Parathyroid adenoma (tissue), 2 donors: ENCODE data around the gene AFDN.
A peak's percentile ranks its signal among the peaks of the same experiment; 100 is the strongest.

Experiments used
- H2AFZ ChIP-seq: fragments of 300-600 bp; sonication (generic); one replicate; pipeline ENCODE4 v1.7.0; 2017; ENCODE audit warnings: antibody characterized with exemption, mild to moderate bottlenecking
- H3K27ac ChIP-seq: fragments of 300-600 bp; sonication (generic); one replicate; pipeline ENCODE4 v1.7.0; 2017
- H3K27me3 ChIP-seq: fragments of 300-600 bp; sonication (generic); one replicate; pipeline ENCODE4 v1.7.0; 2017; ENCODE audit warnings: low read length; ENCODE audit not compliant: control insufficient read depth, insufficient read depth
- H3K36me3 ChIP-seq: fragments of 300-600 bp; sonication (generic); one replicate; pipeline ENCODE4 v1.7.0; 2017; ENCODE audit warnings: low read length; ENCODE audit not compliant: control insufficient read depth, insufficient read depth
- H3K4me1 ChIP-seq: fragments of 300-600 bp; sonication (generic); one replicate; pipeline ENCODE4 v1.7.0; 2017; ENCODE audit warnings: control low read depth
- H3K4me2 ChIP-seq: fragments of 300-600 bp; sonication (generic); one replicate; pipeline ENCODE4 v1.7.0; 2017; ENCODE audit warnings: low read length
- H3K4me3 ChIP-seq: fragments of 300-600 bp; sonication (generic); one replicate; pipeline ENCODE4 v1.7.0; 2017; ENCODE audit warnings: low read depth, low read length
- H3K79me2 ChIP-seq: fragments of 300-600 bp; sonication (generic); one replicate; pipeline ENCODE4 v1.7.0; 2017; ENCODE audit warnings: control low read depth
- H3K9ac ChIP-seq: fragments of 300-600 bp; sonication (generic); one replicate; pipeline ENCODE4 v1.7.0; 2017; ENCODE audit warnings: mild to moderate bottlenecking
- H3K9me3 ChIP-seq: fragments of 300-600 bp; sonication (generic); one replicate; pipeline ENCODE4 v1.7.0; 2017; ENCODE audit warnings: low read length; ENCODE audit not compliant: control insufficient read depth
- CTCF ChIP-seq: fragments of 300-600 bp; sonication (generic); IDR thresholded peaks from one replicate; pipeline ENCODE4 v1.7.0; 2017; ENCODE audit warnings: antibody characterized with exemption, mild to moderate bottlenecking
- donor health status: primary hyperparathyroidism.

AFDN gene

DNA sequence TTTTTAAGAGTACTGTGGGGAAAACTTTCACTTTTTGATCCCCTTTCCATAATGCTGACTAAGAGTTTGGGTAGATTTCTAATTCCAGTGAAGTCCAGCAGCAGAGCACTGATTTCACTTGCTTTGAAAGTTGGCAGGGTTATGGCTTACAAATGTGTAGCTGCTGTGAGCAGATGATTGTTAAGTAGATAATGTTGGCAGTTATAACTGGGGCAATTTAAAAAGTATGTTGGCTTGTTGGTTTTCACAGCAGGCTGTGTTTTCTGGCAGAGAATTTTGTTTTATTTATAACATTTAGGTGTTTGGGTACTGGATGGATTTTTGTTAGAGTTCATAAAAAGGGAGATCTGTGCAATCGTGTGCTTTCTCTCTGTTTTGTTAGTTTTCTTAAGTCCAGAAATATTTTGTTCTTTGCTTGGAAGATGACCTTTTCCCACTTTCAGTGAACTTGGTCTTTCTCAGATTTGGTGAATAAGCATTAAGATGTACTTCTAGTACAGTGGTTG, 31.4 kb downstream of the AFDN start:
- Histone ChIP-seq H3K36me3 (no peaks in the 10 kb centered on the region), H3K27ac (no peak overlapping the region), H3K9ac (no peak overlapping the region), H3K9me3 (no peaks in the 10 kb centered on the region), H3K4me1 (no peaks in the 10 kb centered on the region), H2AFZ (no peak overlapping the region), H3K79me2 (peaks cover 8% of the 10 kb centered on the region), H3K4me3 (peak overlapping the region; percentile 18), H3K4me2 (peak overlapping the region; percentile 54), H3K27me3 (no peaks in the 10 kb centered on the region)
- TF ChIP-seq CTCF: no peak

- H3K36me3 ChIP-seq: no peaks in the 10 kb centered on the region
- peak overlapping the region; percentile 54 for H3K4me2 ChIP-seq
- H3K27ac ChIP-seq: no peak overlapping the region
- no peaks in the 10 kb centered on the region for H3K9me3 ChIP-seq
- H3K4me1 ChIP-seq: no peaks in the 10 kb centered on the region
- no peak overlapping the region for H2AFZ ChIP-seq
- no peak overlapping the region for H3K9ac ChIP-seq
- H3K79me2 ChIP-seq: peaks cover 8% of the 10 kb centered on the region
- TF ChIP-seq CTCF: no peak
- no peaks in the 10 kb centered on the region for H3K27me3 ChIP-seq
- H3K4me3 ChIP-seq: peak overlapping the region; percentile 18
Observed at GRCh38 chr6:167858842-167859664, 32.3 kb downstream of the AFDN start.

DNA sequence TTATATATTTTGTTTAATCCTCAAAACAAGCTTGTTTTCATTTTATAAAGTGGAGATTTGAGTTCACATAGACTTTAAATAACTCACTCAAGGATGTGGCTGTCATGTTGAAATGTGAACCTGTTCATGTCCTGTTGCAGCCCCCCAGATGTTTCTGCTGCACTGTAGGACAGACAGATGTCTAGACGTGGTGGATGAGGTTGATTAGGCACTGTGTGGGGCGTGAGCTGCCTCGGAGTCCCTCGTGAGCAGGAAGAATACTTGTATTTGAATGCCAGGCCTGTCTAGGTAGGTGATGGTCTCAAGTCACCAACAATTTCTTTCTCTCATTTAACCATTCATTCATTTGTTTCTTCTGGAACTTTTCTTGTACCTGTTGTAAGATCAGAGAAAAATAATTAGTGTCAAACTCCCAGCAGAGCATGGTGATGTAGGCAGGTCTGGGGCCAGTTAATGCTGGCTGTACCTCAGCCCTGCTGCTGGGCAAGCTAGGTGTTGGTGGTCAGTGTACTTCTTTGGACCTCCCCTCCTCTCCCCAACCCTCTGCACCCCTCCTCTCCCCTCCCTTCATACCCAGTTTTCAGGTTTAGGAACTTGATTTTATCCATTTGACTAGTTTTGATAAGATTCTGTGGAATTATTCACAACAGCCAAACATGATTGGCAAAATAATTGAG, 34.0 kb downstream of the AFDN start:
- H3K27me3 ChIP-seq: no peaks in the 10 kb centered on the region
- H3K79me2 ChIP-seq: peaks cover 11% of the 10 kb centered on the region
- no peak overlapping the region for H3K9ac ChIP-seq
- no peaks in the 10 kb centered on the region for H3K36me3 ChIP-seq
- H3K4me2 ChIP-seq: no peak overlapping the region
- no peaks in the 10 kb centered on the region for H3K4me1 ChIP-seq
- no peak overlapping the region for H2AFZ ChIP-seq
- no peaks in the 10 kb centered on the region for H3K9me3 ChIP-seq
- no peak overlapping the region for H3K27ac ChIP-seq
- no peak overlapping the region for H3K4me3 ChIP-seq
- TF ChIP-seq CTCF: no peak

DNA sequence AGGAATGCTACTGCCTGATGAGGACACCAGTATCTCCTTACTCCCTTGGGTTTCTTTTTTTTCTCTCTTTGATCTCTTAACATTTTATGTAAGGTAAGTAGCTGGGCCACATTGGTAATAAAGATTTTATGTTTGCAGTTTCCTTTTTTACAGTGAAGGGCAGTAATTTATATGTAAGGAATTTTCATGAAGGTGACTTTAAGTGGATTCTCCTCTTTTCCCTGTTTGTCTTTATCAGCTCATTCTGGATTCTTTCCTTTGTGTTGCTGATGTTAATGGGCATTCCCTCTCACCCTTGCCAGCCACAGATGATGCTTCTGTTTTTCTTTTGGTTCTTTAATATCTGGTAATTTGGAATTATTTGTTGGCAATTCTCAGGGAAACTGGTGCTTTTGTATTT, 34.7 kb downstream of the AFDN start:
- no peak overlapping the region for H3K9ac ChIP-seq
- H3K4me1 ChIP-seq: no peaks in the 10 kb centered on the region

More for the DNA sequence above, 34.7 kb downstream of the AFDN start:
- no peak for TF ChIP-seq CTCF
- Histone ChIP-seq H3K36me3 (no peaks in the 10 kb centered on the region), H3K27me3 (no peaks in the 10 kb centered on the region), H3K79me2 (peaks cover 11% of the 10 kb centered on the region), H3K4me2 (no peak overlapping the region), H3K4me3 (no peak overlapping the region), H3K9me3 (no peaks in the 10 kb centered on the region), H3K27ac (no peak overlapping the region), H2AFZ (no peak overlapping the region)
